ENCODE measurements around the gene TACC3. TPM values are rescaled to one million over a fixed set of nuclear protein-coding genes. Genes with fewer than 3 reads are reported as not detected.

TACC3 gene
- total RNA-seq, 4 donors from 2014 or later: 5.9 to 175 (median 23.1) TPM

GRCh38 chr4:1776521-1777161 is 55.3 kb downstream of the TACC3 start:
- peaks cover 18% of the 10 kb centered on the region for H3K27me3 ChIP-seq
- in situ Hi-C loops (cut with MboI; ENCODE audit: low pct_ligation_motif_present in 1 of 4, low pct_unique_long_range_greater_than_20kb in 1 of 4, low sequenced_read_pairs in 3 of 4): no loop called here
- intact Hi-C loops (cut with DNase I; ENCODE audit: low total_unique reads): no loop called here
- H3K27ac ChIP-seq: no peak overlapping the region
- H3K9me3 ChIP-seq: no peaks in the 10 kb centered on the region
- H3K4me3 ChIP-seq: no peak overlapping the region
- TF ChIP-seq POLR2A (IDR thresholded peaks at IDR 0.05) (no peak), EP300 (IDR thresholded peaks at IDR 0.05; ENCODE audit: low read depth) (no peak), POLR2AphosphoS5 (IDR thresholded peaks at IDR 0.05) (no peak), CTCF (IDR thresholded peaks at IDR 0.05) (no peak)
- no peak for DNase-seq
- peaks cover 0 to 4% (median 0%) of the 10 kb centered on the region in 4 donors for H3K4me1 ChIP-seq
- H3K36me3 ChIP-seq: no peaks in the 10 kb centered on the region
- WGBS, 2 donors (ENCODE audit: low coverage in 1 of 2): 83 to 92% methylated on average over 6 to 20 of the region's 24 CpGs

- TF ChIP-seq CTCF (IDR thresholded peaks at IDR 0.05) (no peak), POLR2AphosphoS5 (IDR thresholded peaks at IDR 0.05) (no peak), EP300 (IDR thresholded peaks at IDR 0.05; ENCODE audit: low read depth) (no peak), POLR2A (IDR thresholded peaks at IDR 0.05) (no peak)
- Histone ChIP-seq H3K9me3 (no peaks in the 10 kb centered on the region), H3K27ac (no peak overlapping the region), H3K4me1 (no peaks in the 10 kb centered on the region), H3K4me3 (no peak overlapping the region), H3K27me3 (peaks cover 9% of the 10 kb centered on the region), H3K36me3 (no peaks in the 10 kb centered on the region)
- WGBS, 2 donors (ENCODE audit: low coverage in 1 of 2): 56% methylated on average over 22 of the region's 27 CpGs; no CpG with 5 or more reads in 1 of the 2 donors
- intact Hi-C loops (cut with DNase I; ENCODE audit: low total_unique reads) (no loop called here), in situ Hi-C loops (cut with MboI; ENCODE audit: low pct_ligation_motif_present in 1 of 4, low pct_unique_long_range_greater_than_20kb in 1 of 4, low sequenced_read_pairs in 3 of 4) (no loop called here)
- no peak for DNase-seq
Observed at GRCh38 chr4:1777822-1778641, 56.7 kb downstream of the TACC3 start.

DNA sequence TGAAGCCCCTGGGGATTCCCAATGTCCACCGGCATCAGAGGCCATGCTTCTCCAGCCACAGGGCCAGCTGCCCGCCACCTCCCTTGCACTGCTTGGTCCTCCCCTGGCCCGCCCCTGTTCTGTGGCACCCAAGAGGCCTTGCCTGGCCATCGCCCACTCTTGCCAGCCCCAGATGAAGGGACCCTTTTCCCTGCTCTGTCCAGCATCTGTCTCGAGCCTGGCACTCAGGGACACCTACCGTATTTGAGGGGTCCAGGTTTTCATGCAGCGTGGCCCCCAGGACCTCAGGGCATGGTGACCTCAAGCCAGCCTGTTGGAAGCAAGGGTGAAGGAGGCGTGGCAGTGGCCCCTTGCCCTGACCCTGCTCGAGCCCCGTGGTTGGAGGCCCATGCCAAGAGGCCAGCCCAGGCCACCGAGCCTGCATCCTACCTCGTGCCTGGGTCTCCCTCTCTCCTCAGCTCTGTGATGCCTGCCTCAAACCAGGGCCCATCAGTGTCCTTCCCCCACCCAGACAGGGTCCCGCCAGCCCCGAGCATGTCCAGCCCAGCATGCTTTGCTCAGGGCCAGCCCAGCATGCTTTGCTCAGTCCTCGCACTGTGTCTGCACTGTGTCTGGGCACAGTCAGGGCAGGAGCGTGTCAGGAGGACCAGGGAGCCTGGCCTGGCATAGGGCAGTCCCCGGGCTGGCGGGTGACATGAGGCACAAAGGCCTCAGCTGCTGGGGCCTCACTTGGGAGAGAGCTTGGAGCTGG is 57.5 kb downstream of the TACC3 start:
- no peak for DNase-seq
- H3K4me3 ChIP-seq: no peak overlapping the region
- intact Hi-C loops (cut with DNase I; ENCODE audit: low total_unique reads) (no loop called here), in situ Hi-C loops (cut with MboI; ENCODE audit: low pct_ligation_motif_present in 1 of 4, low pct_unique_long_range_greater_than_20kb in 1 of 4, low sequenced_read_pairs in 3 of 4) (no loop called here)
- no peaks in the 10 kb centered on the region for H3K4me1 ChIP-seq
- H3K27me3 ChIP-seq: peaks cover 3% of the 10 kb centered on the region
- no peak for TF ChIP-seq POLR2A (IDR thresholded peaks at IDR 0.05)
- TF ChIP-seq EP300 (IDR thresholded peaks at IDR 0.05; ENCODE audit: low read depth): no peak
- H3K36me3 ChIP-seq: no peaks in the 10 kb centered on the region
- no peak overlapping the region for H3K27ac ChIP-seq
- no peaks in the 10 kb centered on the region for H3K9me3 ChIP-seq
- WGBS, 2 donors (ENCODE audit: low coverage in 1 of 2): 88% methylated on average over 7 of the region's 18 CpGs; no CpG with 5 or more reads in 1 of the 2 donors

DNA sequence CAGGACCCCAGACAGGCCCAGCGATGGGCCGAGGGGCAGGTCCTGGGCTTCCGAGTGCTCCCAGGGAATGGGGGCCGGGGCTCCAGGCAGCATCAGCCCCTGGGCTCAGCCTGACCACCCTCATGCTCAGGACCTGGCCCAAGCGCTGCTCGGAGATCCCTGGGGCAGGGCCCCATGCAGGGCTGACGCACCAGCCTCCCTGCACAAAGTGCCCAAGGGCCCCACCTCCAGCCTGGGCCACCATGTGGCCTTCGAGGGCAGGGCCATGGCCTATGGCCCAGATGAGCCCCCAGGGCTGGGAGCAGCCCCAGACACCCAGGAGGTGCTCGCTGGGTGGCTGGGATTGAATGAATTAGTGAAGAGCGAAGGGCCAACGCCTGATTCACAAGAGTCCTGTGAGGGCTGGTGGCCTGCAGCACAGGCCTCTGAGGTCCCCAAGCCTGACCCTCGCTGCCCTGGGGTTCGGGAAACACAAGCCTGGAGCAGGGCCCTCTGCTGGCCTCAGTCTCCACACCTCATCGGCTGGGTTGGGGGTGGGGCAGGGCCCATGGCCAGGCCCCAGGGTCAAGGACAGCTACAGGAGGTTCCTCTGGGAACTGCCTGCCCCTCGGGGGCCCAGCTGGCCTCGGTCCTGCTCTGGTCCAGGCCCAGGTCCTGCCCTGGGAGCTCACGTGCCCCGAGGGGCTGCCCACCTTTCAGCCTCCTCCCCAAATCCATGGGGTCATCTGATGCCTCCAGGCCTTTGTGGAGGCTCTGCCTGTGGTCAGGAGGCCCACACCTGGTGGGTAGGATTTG is 58.5 kb downstream of the TACC3 start:
- intact Hi-C loops (cut with DNase I; ENCODE audit: low total_unique reads): no loop called here
- TF ChIP-seq POLR2AphosphoS5 (IDR thresholded peaks at IDR 0.05) (no peak), EP300 (IDR thresholded peaks at IDR 0.05; ENCODE audit: low read depth) (no peak), CTCF (IDR thresholded peaks at IDR 0.05) (no peak), POLR2A (IDR thresholded peaks at IDR 0.05) (no peak)
- in situ Hi-C loops (cut with MboI; ENCODE audit: low pct_ligation_motif_present in 1 of 4, low pct_unique_long_range_greater_than_20kb in 1 of 4, low sequenced_read_pairs in 3 of 4): no loop called here
- Histone ChIP-seq H3K9me3 (no peaks in the 10 kb centered on the region), H3K27ac (no peak overlapping the region), H3K4me1 (no peaks in the 10 kb centered on the region), H3K27me3 (peaks cover 3% of the 10 kb centered on the region), H3K36me3 (no peaks in the 10 kb centered on the region), H3K4me3 (no peak overlapping the region)
- 79% methylated on average over 12 of the region's 18 CpGs; no CpG with 5 or more reads in 1 of the 2 donors for WGBS, 2 donors (ENCODE audit: low coverage in 1 of 2)
- DNase-seq: no peak
